ENCODE data around the gene CXCR3.
"Not testable (repeated sequence)": the region's sequence is repeated elsewhere in the genome, so short reads cannot be mapped to it uniquely, and the experiment has no call there.

The CXCR3 gene

DNA sequence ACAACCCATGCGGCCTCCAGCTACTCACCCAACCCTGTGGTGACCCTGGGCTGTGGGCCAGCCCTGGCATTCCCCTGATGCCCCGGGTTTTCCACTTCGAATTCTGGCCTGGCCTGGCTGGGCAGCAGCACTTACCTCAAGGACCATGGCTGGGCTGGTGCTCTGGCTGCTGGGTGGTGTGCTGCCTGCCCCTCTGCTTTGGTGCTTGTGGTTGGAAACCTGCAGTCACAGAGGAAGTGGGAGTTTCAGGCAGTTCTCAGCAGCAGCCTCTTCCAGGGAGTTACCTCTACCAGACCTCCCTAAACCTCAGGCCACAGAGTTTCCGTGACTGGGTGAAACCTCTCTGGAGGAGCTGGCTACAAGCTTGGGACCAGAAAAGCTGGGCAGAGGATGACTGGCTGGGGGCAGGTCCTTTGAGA lies at the start of gene CXCR3:
Gene CXCR3, minus strand, starts transcription at position 209 of the 419 bp plus-strand sequence. Its CDS starts 62 bp downstream, at position 147.
- H3K27me3 ChIP-seq (ENCODE audit: control insufficient read depth in 1 of 2, insufficient read depth in 2 of 2, low read length in 2 of 2), result peaks cover 0 to 8% of the 10 kb centered on the region in 2 donors
- no peaks in the 10 kb centered on the region for H3K9me3 ChIP-seq (ENCODE audit: low read length)
- H3K9ac ChIP-seq (ENCODE audit: low read length), result no peak within 1 kb of the TSS
- no peak within 1 kb of the TSS for H3K4me3 ChIP-seq (ENCODE audit: low read depth in 1 of 2, low read length in 2 of 2)
- no peak within 1 kb of the TSS for H3K27ac ChIP-seq (ENCODE audit: low read depth, low read length)
- no peaks in the 10 kb centered on the region for H3K36me3 ChIP-seq (ENCODE audit: insufficient read depth, low read length)
- H3K4me1 ChIP-seq (ENCODE audit: insufficient read depth, low read length), result peaks cover 18% of the 10 kb centered on the region

- H3K4me3 ChIP-seq (ENCODE audit: low read depth in 1 of 2, low read length in 2 of 2), result no peak within 1 kb of the TSS
Measured at GRCh38 chrX:71667328-71668247, 49.3 kb upstream of the CXCR3 start, which contains the start of gene LOC101059915. Gene LOC101059915, plus strand, starts transcription at chrX:71667546.

GRCh38 chrX:71666240-71667223 lies 48.2 kb upstream of the CXCR3 start:
- Histone ChIP-seq H3K36me3 (ENCODE audit: insufficient read depth, low read length) (no peaks in the 10 kb centered on the region), H3K4me3 (ENCODE audit: low read depth in 1 of 2, low read length in 2 of 2) (no peak overlapping the region), H3K27ac (ENCODE audit: low read depth, low read length) (no peak overlapping the region), H3K27me3 (ENCODE audit: control insufficient read depth in 1 of 2, insufficient read depth in 2 of 2, low read length in 2 of 2) (peaks cover 0 to 6% of the 10 kb centered on the region in 2 donors), H3K4me1 (ENCODE audit: insufficient read depth, low read length) (no peaks in the 10 kb centered on the region), H3K9me3 (ENCODE audit: low read length) (no peaks in the 10 kb centered on the region), H3K9ac (ENCODE audit: low read length) (no peak overlapping the region)

More at GRCh38 chrX:71667328-71668247, 49.3 kb upstream of the CXCR3 start, which contains the start of gene LOC101059915:
- H3K9me3 ChIP-seq (ENCODE audit: low read length), result no peaks in the 10 kb centered on the region
- H3K36me3 ChIP-seq (ENCODE audit: insufficient read depth, low read length), result no peaks in the 10 kb centered on the region
- no peak within 1 kb of the TSS for H3K27ac ChIP-seq (ENCODE audit: low read depth, low read length)
- H3K9ac ChIP-seq (ENCODE audit: low read length), result no peak within 1 kb of the TSS
- H3K27me3 ChIP-seq (ENCODE audit: control insufficient read depth in 1 of 2, insufficient read depth in 2 of 2, low read length in 2 of 2), result peaks cover 0 to 9% of the 10 kb centered on the region in 2 donors
- H3K4me1 ChIP-seq (ENCODE audit: insufficient read depth, low read length), result no peaks in the 10 kb centered on the region

- Histone ChIP-seq H3K27me3 (ENCODE audit: control insufficient read depth in 1 of 2, insufficient read depth in 2 of 2, low read length in 2 of 2) (peaks cover 0 to 3% of the 10 kb centered on the region in 2 donors), H3K4me3 (ENCODE audit: low read depth in 1 of 2, low read length in 2 of 2) (no peak overlapping the region), H3K9ac (ENCODE audit: low read length) (no peak overlapping the region), H3K36me3 (ENCODE audit: insufficient read depth, low read length) (no peaks in the 10 kb centered on the region), H3K9me3 (ENCODE audit: low read length) (no peaks in the 10 kb centered on the region), H3K4me1 (ENCODE audit: insufficient read depth, low read length) (no peaks in the 10 kb centered on the region), H3K27ac (ENCODE audit: low read depth, low read length) (no peak overlapping the region)
Measured at GRCh38 chrX:71665747-71666146, 47.4 kb upstream of the CXCR3 start.

GRCh38 chrX:71664889-71665491 lies 46.7 kb upstream of the CXCR3 start:
- no peaks in the 10 kb centered on the region for H3K9me3 ChIP-seq (ENCODE audit: low read length)
- no peak overlapping the region for H3K27ac ChIP-seq (ENCODE audit: low read depth, low read length)
- no peaks in the 10 kb centered on the region for H3K4me1 ChIP-seq (ENCODE audit: insufficient read depth, low read length)
- H3K27me3 ChIP-seq (ENCODE audit: control insufficient read depth in 1 of 2, insufficient read depth in 2 of 2, low read length in 2 of 2), result peaks cover 0 to 3% of the 10 kb centered on the region in 2 donors
- H3K9ac ChIP-seq (ENCODE audit: low read length), result no peak overlapping the region
- H3K4me3 ChIP-seq (ENCODE audit: low read depth in 1 of 2, low read length in 2 of 2), result no peak overlapping the region
- no peaks in the 10 kb centered on the region for H3K36me3 ChIP-seq (ENCODE audit: insufficient read depth, low read length)

- H3K9ac ChIP-seq (ENCODE audit: low read length); H3K4me3 ChIP-seq (ENCODE audit: low read depth in 1 of 2, low read length in 2 of 2); H3K27me3 ChIP-seq (ENCODE audit: control insufficient read depth in 1 of 2, insufficient read depth in 2 of 2, low read length in 2 of 2); H3K27ac ChIP-seq (ENCODE audit: low read depth, low read length); H3K4me1 ChIP-seq (ENCODE audit: insufficient read depth, low read length); H3K36me3 ChIP-seq (ENCODE audit: insufficient read depth, low read length); H3K9me3 ChIP-seq (ENCODE audit: low read length): not testable (repeated sequence)
Measured at GRCh38 chrX:71664202-71664601, 45.9 kb upstream of the CXCR3 start.

DNA sequence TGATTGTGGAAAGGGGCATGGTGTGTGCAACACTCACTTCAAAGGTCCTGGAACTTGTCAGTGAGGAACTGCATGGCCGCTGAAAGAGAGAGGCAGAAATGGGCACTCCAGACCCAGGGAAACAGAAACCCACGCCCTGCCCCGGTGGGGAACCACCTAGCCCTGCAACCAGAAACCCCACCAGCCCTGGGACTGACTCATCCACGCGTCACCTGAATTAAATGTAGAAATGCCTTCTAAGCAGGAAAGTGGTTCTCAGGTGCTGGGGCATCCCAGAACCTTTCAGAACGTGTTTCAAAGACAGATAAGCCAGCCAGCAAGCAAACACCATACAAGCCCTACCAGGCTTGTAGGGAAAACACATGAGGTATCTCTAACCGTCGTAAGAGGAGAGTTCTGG lies 44.9 kb upstream of the CXCR3 start:
- H3K27me3 ChIP-seq (ENCODE audit: control insufficient read depth in 1 of 2, insufficient read depth in 2 of 2, low read length in 2 of 2), result not testable (repeated sequence)

GRCh38 chrX:71662654-71663053 lies 44.3 kb upstream of the CXCR3 start:
- H3K4me3 ChIP-seq (ENCODE audit: low read depth in 1 of 2, low read length in 2 of 2); H3K27me3 ChIP-seq (ENCODE audit: control insufficient read depth in 1 of 2, insufficient read depth in 2 of 2, low read length in 2 of 2); H3K9ac ChIP-seq (ENCODE audit: low read length); H3K36me3 ChIP-seq (ENCODE audit: insufficient read depth, low read length); H3K27ac ChIP-seq (ENCODE audit: low read depth, low read length); H3K4me1 ChIP-seq (ENCODE audit: insufficient read depth, low read length); H3K9me3 ChIP-seq (ENCODE audit: low read length): not testable (repeated sequence)

More for the DNA sequence above, 44.9 kb upstream of the CXCR3 start:
- not testable (repeated sequence) for H3K36me3 ChIP-seq (ENCODE audit: insufficient read depth, low read length); H3K27ac ChIP-seq (ENCODE audit: low read depth, low read length); H3K9ac ChIP-seq (ENCODE audit: low read length); H3K9me3 ChIP-seq (ENCODE audit: low read length); H3K4me1 ChIP-seq (ENCODE audit: insufficient read depth, low read length); H3K4me3 ChIP-seq (ENCODE audit: low read depth in 1 of 2, low read length in 2 of 2)

- H3K9ac ChIP-seq (ENCODE audit: low read length), result no peak overlapping the region
- no peak overlapping the region for H3K4me3 ChIP-seq (ENCODE audit: low read depth in 1 of 2, low read length in 2 of 2)
- H3K27ac ChIP-seq (ENCODE audit: low read depth, low read length), result no peak overlapping the region
- H3K4me1 ChIP-seq (ENCODE audit: insufficient read depth, low read length), result no peaks in the 10 kb centered on the region
- H3K9me3 ChIP-seq (ENCODE audit: low read length), result no peaks in the 10 kb centered on the region
- no peaks in the 10 kb centered on the region for H3K36me3 ChIP-seq (ENCODE audit: insufficient read depth, low read length)
- no peaks in the 10 kb centered on the region for H3K27me3 ChIP-seq (ENCODE audit: control insufficient read depth in 1 of 2, insufficient read depth in 2 of 2, low read length in 2 of 2)
Measured at GRCh38 chrX:71661919-71662318, 43.6 kb upstream of the CXCR3 start.

DNA sequence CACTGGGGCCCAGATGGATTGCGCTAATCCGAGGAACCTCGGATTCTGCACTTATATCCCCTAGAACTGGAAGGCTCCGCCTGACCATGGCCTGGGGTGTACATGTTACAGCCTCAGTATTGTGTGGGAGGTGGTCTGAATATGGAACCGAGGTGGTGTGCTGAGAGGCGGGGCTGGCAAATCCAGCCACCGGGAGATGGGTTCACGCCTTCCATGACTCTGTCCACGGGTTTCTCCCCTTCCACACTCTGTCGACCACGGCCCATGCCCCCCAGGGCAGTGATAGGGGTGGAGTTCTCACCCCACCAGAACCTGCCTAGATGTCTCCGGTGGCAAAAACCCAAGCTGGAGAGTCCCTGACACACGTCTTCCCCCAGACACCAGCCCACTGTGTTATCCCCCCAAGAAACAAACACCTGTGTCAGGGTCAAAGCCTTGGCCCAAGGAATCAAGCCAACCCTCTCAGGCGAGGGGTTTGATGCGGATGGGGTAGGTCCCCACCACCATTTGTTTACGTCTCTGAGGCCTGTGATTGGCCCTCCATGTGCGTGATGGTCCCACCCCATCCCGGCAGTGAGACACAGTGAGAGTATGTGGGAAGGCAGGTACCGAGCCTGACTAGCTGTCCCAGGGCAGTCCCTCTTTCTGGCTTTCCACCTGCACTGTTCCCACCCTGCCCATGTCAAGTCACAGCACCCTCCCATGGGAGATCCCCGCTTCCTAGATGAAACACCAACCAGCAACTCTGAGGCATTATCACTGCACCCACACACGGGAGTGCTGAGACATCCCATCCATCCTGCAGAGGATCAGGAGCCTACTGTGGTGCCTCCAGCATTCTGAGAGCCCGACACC lies 42.5 kb upstream of the CXCR3 start:
- Histone ChIP-seq H3K9me3 (ENCODE audit: low read length) (no peaks in the 10 kb centered on the region), H3K4me1 (ENCODE audit: insufficient read depth, low read length) (no peaks in the 10 kb centered on the region), H3K4me3 (ENCODE audit: low read depth in 1 of 2, low read length in 2 of 2) (no peak overlapping the region), H3K27ac (ENCODE audit: low read depth, low read length) (no peak overlapping the region), H3K27me3 (ENCODE audit: control insufficient read depth in 1 of 2, insufficient read depth in 2 of 2, low read length in 2 of 2) (no peaks in the 10 kb centered on the region), H3K9ac (ENCODE audit: low read length) (no peak overlapping the region), H3K36me3 (ENCODE audit: insufficient read depth, low read length) (no peaks in the 10 kb centered on the region)
